Epithelial cell of proximal tubule (primary cell): ENCODE results near the gene RTN4RL1. TPM values are rescaled to one million over a fixed set of nuclear protein-coding genes. Genes with fewer than 3 reads are reported as not detected.

ENCODE experiments used
- DNase-seq: peaks from one replicate; pipeline ENCODE4 v3.0.0-alpha.2; 2011; ENCODE audit warnings: low read depth
- H3K4me3 ChIP-seq: 2 replicates; pipeline ENCODE4 v1.5.1; 2011; ENCODE audit warnings: low read depth, mild to moderate bottlenecking, low read length
- CTCF ChIP-seq: conservative IDR thresholded peaks from 2 replicates; pipeline ENCODE4 v1.5.1; 2012; ENCODE audit warnings: low read depth, mild to moderate bottlenecking, low read length
- total RNA-seq: library from RNA; depleted of rRNA; stranded (reverse); fragments of >200 nt; gene quantifications from 2 replicates; pipeline ENCODE4 v1.2.3, GENCODE V29; 2015

Gene RTN4RL1
- total RNA-seq, 1 donor from 2014 or later = not detected

GRCh38 chr17:1945621-1946020, 79.5 kb downstream of the RTN4RL1 start:
- no peak overlapping the region for H3K4me3 ChIP-seq
- no peak for TF ChIP-seq CTCF
- no peak for DNase-seq

- H3K4me3 ChIP-seq = no peak overlapping the region
- DNase-seq = no peak
Observed at GRCh38 chr17:1943436-1943831, 81.7 kb downstream of the RTN4RL1 start.

GRCh38 chr17:1942666-1943435, 82.3 kb downstream of the RTN4RL1 start:
- no peak for TF ChIP-seq CTCF
- DNase-seq = no peak
- H3K4me3 ChIP-seq = no peak overlapping the region

More at GRCh38 chr17:1943436-1943831, 81.7 kb downstream of the RTN4RL1 start:
- no peak for TF ChIP-seq CTCF

GRCh38 chr17:1942066-1942365, 83.1 kb downstream of the RTN4RL1 start:
- DNase-seq = no peak
- no peak for TF ChIP-seq CTCF
- H3K4me3 ChIP-seq = no peak overlapping the region

- TF ChIP-seq CTCF = no peak
- no peak overlapping the region for H3K4me3 ChIP-seq
- DNase-seq = no peak
Observed at GRCh38 chr17:1941272-1942065, 83.7 kb downstream of the RTN4RL1 start.

GRCh38 chr17:1940810-1941185, 84.3 kb downstream of the RTN4RL1 start:
- TF ChIP-seq CTCF = no peak
- DNase-seq = no peak
- no peak overlapping the region for H3K4me3 ChIP-seq
